ENCODE data around the gene ELK1.

The ELK1 gene

DNA sequence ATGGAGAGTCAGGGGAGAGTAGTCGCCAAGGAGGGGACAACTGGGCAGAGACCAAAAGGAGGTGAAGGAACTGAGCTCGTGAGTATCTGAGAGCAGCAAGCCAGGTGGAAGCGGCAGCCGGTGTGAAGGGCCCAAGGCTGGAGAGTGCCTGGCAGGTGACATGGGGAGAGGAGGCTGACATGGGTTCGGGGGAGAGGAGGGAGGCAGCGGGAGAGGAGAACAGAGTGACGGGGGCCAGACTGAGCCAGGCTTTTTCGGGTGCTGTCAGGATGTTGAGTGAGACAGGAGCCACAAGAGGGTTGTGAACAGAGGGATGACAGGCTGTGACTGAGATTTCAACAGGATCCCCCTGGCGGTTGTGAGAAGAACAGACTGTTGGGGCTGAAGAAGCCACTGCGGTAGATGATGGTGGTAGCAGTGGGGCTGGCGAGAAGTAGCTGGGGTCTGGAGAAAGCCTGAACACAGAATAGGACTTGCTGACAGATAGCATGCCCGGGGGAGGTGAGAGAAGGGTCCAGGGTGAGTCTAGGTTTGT is 5.7 kb downstream of the ELK1 start:
- no peak for DNase-seq

DNA sequence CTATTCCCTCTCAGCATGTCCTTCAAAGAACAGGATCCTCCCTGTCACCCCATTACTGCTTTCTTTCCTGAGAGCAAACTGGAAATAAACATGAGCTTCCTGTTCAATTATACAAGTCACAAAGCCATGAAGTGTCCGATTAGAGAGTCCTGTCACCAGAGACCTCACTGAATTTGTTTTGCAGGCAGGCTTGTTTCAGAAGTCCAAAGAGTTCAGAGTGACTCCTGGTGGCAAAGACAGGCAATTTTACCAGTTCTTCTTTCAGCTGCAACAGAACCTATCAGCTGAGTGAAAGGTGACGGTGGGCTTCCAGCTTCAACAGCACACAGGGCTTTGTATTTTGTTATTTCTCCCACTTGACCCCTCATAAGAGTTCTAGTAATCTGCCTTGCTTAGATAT is 6.4 kb downstream of the ELK1 start:
- no peak for DNase-seq

DNA sequence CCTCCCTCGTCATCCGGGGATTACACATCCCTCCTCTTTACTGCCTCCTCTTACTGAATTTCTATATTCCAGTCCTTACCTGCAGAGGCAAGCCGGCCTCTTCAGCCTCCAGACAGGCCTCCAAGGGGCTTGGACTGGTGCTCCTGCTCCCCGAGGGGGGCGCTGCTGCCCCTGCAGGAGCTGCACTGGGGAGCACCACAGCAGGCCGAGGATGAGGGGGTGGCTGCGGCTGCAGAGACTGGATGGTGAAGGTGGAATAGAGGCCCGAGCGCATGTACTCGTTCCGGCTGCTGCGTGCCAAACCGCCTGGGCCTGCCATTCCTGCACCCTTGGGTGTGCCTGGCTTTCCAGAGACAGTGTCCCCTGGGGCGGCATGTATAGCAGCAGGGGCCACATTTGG is 11.5 kb downstream of the ELK1 start:
- no peak for DNase-seq

DNA sequence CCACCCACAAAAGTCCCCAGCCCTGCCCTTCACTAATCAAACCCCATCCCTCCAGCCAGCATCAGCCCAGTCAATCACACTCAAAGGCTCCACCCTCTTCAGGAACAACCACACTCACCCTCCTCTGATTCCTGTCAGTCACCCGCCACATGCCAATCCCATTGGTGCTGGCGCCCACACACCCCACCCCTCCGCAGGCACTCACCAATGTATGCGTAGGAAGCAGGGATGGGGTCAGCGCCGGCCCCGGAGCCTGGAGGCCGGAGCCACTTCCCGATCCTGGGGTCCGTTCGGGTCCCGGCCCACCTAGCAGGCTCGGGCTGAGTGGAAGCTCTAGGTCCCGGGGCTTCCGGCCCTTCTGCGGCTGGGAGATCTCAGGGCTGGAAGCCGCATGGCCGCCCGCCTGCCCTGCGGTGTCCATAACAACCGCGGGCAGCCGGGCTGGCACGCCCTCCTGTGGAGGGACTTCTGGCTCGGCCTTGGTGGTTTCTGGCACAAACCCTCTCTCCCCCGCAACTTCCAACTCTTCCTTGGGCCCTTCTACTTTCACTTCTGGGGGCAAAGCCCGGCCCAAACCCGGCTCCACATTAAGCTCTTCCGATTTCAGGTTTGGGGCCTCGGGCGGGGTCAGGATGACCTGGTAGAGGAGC is 12.7 kb downstream of the ELK1 start:
- DNase-seq = no peak

DNA sequence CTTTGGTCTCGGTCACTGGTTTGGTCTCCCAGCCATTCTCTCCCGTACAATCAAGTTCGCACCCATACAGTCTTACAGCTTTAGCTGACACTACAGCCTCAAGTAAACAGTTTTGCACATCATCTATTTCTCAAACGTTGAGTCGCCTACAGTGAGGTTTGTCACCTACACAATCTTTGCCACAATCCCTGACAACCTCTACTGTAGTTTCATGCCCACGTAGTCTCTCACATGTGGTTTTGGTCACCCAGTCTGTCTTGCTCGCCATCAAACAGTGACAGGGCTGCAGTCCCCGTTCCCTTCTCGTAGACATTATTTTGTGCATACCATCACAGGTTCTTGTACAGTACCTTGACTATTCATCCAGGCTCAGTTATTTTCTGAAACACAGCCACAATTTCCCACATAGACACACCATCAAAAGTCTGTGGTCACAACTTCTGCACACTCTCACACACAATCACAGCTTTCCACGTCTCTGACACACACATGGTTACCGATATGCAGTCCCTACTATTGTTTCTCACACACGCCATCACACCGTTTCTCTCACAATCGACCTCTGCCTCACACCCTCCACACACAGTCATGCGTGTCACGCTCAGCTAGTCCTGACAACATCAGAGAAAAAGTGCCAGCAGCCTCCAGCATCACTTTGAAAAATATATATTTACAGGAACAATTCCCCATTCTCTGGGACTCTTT is 15.3 kb downstream of the ELK1 start:
- no peak for DNase-seq

DNA sequence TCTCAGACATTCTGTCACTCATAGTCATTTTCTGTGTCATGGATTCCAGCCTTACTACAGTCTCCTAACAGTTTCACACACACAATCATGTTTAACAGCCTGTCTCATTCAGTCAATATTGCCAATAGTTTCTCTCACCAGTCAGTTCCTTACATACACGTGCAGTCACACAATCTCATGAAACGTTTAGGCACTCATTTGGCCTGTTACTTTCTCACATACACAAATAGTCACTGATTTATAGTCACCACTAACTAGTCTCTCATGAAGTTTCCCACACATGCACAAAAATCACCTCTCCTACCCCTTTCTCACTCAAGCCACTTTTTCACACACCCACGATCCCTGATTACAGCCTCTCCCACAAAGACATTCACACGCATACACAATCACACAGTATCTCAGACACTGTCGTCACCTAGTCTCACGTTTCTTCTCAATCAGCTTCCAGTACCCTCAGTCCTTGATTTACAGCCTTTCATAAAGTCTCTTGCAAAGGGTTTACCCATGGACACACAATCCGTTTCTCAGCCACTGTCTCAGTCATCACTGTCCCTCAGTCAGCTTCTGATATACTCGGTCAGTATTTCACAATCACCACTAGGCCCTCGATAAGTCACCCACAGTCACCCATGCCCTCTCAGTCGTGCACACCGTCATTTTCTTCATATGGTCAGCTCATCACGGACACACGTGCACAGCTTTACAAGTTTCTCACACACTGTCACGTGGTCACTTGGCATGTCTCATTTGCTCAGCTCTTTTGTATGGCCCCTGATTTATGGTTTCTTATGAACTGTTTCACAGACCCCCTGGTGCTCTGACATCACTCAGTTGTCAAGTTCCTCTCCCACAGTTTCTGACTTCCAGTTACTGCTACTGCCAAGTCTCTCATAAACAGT is 16.4 kb downstream of the ELK1 start:
- no peak for DNase-seq

DNA sequence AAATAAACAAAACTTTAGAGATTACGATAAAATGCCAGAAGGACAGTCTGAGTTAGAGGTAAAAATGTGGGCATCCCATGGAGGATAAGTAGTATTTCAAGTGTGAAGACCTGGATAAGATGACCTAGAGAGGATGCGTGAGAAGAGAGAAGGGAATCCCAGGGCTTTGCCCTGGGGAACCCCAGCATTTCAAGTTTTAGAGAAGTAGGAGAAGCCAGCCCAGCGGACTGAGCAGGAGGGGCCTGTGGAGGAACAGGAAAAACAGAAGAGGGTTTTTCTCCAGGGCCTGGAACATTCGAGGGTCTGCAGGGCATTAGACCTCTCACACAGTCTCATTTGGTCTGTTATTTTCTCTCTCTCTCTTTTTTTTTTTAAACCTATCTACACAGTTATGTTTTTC is 17.7 kb downstream of the ELK1 start:
- DNase-seq = no peak

DNA sequence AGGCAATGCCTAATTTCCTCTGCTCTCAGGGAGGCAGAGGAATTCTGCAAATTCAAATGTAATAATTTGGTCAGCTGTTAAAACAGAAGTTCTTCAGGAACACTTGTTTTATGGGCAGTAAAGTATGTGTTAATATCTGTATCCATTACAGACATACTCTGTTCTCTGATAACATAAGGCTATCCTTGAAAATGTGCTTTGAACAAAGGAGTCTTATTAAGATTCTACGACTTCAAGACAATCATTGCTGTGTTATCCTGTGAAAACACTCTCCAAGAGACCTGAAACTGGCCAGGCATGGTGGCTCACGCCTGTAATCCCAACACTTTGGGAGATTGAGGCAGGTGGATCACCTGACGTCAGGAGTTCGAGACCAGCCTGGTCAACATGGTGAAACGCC is 18.7 kb downstream of the ELK1 start:
- no peak for DNase-seq

DNA sequence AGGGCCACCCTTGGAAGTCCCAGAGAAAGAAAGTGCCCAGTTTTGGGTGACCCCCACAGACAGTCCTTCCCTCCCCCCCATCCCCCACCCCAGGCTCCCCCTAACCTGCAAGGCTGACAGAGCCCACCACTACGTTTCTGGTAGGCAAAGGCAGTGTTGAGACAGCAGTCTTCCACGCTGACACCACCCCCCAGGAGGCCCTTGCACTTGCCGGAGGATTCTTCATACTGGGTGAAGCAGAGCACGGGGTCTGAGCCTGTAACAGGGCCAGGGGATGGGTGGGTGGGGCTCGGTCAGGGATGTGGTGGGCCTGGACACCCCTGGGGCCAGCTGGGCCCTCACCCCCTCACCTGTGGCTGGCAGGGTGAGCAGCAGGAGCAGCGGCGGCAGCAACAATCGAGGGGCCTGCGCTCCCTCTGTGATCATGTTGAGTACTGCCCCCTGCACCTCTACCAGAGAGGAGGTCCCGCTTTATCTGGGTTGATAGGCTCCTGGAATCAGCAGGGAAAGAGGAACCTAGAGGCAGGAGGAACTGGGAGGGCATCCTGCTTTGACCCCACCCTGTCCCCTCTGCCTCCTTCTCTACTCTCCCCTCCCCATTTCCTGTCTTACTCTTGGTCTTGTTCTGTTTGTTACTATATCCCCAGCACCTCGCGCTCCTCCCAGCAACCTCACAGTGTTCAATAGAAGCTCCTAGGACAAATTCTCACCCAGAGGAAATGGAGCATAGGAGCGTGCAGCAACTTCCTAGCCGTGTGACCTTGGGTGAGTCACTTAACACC is 20.8 kb downstream of the ELK1 start, which contains the start of gene CFP:
TSS of gene CFP (minus strand) at position 512 of the 782 bp plus-strand sequence. CDS start at position 426, 86 bp downstream.
- DNase-seq = no peak

DNA sequence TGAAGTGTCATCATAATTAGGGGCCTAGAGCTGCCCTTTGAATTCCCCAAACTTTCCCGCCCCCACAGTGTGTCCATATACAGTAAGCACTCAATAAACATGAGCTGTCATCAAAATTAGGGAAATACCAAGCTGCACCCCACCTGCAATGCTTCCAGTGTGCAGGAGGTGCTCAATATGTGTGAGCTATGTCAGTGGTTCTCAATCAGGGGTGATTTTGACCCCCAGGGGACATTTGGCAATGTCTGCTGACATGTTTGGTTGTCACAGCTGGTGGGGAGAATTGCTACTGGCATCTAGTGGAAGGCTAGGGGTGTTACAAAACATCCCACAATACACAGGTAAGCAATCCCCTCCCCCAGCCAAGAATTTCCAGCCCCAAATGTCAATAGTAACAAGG is 21.4 kb downstream of the ELK1 start:
- no peak for DNase-seq

DNA sequence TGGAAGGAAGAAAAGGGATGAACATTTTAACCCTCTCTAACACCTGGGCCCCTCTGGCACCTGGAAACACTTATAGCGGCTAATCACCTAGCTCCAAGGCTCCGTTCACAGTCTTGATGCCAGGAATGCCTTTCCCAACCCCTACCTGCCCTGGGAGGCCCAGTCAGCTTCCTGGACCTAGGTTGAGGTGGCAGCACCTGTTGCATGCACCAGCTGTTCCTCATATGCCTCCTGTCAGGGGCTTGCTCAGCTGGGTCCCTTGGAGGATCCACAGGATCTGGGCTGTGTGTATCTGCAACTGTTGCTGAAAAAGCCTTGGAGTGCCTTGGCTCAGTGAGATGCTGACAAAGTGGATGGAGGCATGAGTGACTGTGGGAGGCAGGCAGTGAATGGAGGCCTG is 25.0 kb downstream of the ELK1 start:
- DNase-seq = no peak

DNA sequence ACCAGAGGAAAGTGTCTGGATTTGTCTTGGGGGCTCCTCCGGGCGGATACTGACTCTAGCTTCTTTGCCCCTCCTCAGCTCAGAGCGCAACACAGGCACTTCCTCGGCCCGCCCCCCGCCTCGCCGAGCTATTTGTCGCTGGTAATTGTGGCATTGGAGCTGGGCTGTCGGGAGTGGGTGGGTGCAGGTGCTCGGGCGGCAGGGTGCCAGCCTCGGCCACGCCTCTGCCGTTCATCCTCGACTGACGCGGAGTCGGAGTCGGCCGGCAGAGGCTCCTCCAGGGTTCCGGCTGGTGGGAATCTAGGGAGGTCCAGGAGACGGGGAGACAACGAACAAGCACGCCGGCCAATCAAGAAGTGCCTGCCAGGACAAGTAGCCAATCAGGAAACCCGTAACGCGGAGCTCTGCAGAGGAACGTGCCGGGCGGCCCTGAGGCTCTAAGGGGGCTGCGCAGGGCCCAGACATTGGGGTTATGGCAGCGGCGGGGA is 26.8 kb downstream of the ELK1 start:
- DNase-seq = peak; percentile 78

DNA sequence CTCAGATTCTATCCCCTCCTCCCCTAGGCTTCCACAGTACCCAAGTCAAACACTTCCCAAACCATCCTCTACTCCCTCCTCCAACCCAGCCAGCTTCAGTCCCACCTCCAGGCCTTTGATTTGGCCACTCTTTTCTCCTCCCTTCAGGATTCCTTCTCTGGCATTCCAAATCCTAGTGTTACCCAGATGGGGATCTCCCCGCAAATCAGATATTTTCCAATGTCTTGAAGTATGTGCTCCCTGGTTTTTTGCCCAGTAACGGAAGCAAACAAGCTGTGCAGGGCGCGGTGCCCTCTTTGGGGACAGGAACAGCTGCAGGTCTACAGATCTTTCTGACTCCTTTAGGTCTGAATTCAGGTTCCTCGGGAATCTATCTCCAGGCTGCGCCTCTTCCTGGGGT is 28.5 kb downstream of the ELK1 start:
- DNase-seq = no peak

DNA sequence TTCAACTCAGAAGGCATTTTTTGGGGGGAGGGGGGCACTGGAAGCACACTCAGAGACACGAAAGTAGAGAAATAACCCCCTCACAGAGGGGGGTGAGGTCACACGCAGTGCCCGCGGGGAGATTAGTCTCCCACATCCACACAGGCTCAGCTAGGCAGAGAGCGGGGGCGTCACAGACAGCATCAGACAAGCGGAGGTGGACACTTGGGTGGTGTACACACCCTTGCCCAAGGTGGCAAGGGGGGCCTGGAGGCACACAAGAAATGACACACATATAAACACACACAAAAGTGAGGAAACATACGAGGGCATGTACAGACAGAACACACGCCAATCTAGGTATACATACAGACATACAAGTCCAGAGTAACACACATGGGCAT is 30.1 kb downstream of the ELK1 start:
- no peak for DNase-seq

DNA sequence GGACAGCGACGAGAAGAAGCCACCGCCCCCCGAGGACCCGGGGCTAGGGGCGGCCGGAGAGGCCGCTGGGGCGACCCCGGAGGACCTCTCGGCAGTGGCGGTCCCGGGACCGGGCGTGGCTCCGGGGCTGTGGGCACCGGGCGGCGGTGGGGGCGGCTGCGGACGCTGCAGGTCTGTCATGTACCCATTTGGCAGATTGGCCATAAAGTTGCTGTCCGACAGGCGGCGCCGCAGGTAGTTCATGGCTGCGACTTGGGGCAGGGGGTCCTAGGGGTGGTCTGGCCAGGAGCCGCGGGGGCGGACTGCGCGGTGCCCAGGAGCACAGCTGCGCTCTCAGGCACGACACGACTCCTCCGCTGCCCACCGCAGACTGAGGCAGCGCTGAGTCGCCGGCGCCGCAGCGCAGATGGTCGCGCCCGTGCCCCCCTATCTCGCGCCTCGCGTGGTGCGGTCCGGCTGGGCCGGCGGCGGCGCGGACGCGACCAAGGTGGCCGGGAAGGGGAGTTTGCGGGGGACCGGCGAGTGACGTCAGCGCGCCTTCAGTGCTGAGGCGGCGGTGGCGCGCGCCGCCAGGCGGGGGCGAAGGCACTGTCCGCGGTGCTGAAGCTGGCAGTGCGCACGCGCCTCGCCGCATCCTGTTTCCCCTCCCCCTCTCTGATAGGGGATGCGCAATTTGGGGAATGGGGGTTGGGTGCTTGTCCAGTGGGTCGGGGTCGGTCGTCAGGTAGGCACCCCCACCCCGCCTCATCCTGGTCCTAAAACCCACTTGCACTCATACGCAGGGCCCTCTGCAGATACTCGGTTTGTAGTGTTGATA is 30.7 kb downstream of the ELK1 start, which contains the start of gene SYN1:
TSS of gene SYN1 (minus strand) at position 372 of the 817 bp plus-strand sequence. CDS start at position 243, 129 bp downstream.
- peak; percentile 17 for DNase-seq

DNA sequence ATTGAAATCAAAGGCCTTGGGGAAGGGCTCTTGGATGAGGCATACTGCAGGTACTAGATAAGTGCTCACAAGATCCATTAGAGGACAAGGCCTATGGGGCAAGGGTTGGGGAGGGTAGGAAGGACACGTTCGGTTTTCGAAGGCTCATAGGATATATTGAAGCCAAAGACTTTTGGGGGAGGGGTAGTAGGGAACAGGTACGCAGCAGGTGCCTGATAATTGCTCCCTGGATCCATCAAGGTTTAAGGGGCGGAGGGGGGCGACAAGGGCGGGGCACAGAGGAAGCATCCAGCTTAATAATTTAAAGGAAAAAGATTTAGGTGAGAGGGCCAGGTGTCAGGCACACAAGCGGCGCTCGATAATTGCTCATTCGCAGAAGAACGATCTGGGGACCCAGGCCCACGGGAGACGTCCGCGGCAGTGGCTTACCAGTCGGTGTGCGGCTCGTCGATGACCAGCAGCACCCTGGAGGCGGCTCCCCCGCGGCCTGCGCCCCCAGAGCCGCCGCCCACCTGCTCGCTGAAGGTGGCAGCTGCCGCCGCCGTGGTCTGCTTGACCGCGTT is 31.4 kb downstream of the ELK1 start:
- no peak for DNase-seq

DNA sequence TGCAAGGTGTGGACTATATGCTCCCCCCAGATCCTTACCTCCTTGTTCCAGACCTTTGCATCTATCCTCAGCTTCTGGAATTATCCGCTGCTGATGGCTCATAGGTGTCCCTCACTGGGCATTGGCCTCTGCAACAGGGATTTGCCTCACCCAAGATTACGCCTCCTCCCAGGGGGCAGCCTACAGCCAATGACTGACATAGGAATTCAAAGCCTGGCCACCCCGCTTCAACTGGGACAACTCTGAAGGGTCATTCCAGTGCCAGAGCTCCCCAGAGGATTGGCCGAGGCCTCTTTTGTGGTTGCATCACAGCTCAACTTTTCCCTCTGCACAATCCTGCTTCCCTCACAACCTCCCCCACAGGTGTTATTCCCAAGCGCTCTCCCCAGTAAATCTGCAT is 35.7 kb downstream of the ELK1 start:
- DNase-seq = no peak

DNA sequence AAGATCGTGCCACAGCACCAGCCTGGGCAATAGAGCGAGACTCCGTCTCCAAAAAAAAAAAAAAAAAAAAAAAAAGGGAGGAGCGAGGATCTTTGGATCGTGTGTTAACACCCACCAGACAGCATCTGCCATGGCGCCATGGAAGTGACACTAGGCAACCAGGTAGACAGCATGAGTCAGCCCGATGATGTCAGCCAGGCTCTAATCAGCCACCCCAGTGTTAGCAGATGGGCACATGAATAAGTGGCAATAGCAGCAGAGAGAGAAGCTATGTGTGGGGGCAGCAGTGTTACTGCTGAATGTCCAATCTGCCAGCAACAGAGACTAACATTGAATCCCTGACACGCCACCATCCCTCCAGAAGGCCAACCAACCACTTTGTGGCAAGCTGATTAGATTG is 37.3 kb downstream of the ELK1 start:
- peak; percentile 16 for DNase-seq

DNA sequence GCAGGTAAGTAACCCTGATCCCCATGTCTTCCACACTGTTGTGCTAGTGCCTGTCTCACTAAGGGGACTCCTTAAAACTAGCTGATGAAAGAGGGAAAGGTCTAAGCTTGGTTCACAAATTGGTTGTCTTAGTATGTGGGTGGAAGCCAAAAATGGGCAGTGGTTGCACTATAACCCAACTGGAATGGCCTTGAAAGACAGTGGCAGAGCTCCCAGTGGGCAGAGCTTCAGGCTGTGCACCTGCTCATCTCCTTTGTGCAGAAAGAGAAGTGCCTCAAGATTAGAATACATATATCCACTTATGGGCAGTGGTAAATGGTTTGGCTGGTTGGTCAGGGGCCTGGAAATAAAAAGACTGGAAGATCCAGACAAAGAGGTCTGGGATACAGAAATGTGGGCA is 37.9 kb downstream of the ELK1 start:
- no peak for DNase-seq

DNA sequence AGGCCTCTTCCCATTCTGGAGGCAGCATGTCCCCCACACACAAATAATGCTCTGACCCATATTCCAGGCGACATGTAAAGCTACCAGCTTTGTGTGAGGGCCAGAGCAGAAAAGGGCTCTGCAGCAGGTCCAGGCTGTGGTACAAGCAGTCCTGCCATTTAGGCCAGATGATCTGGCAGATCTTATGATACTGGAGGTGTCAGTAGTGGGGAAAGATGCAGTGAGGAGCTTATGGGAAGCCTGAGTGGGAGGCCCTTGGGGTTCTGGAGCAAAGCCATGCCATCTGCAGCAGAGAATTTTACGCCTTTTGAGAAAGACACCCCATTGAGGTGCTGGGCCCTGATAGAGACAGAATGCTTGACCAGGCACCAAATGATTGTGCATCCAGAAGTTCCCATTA is 38.4 kb downstream of the ELK1 start:
- DNase-seq = no peak

DNA sequence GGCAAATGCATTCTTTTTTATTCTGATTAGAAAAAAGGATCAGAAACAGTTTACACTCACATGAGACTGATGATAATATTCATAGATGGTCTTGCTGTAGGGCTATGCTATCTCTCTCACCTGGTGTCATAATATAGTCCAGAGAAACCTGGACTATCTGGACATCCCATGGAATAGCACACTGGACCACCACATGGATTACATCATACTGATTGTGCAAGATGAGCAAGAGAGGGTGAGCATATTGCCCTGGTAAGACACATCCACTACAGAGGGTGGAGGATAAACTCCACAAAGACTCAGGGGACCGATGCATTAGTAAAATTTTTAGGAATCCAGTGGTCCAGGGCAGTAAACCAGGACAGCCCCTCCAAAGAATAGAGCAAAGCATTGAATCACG is 38.9 kb downstream of the ELK1 start:
- no peak for DNase-seq

All from NCI-H524 treated with DMSO at 0.1 percent for 48 hours (cell line).